HepG2 (cell line): ENCODE data around the gene CPEB4. TPM values are rescaled to one million over a fixed set of nuclear protein-coding genes. Genes with fewer than 3 reads are reported as not detected.
A peak's percentile ranks its signal among the peaks of the same experiment; 100 is the strongest.

Experiments used
- AGO1 ChIP-seq: fragments of 200-400 bp; formaldehyde crosslinking; IDR thresholded peaks from 2 replicates; pipeline ENCODE4 v1.6.1; 2017; ENCODE audit warnings: mild to moderate bottlenecking, low read depth, low read length, moderate library complexity; ENCODE audit not compliant: poor library complexity, severe bottlenecking
- CREB3 ChIP-seq: sonication (generic); formaldehyde crosslinking; IDR thresholded peaks from 2 replicates; pipeline ENCODE4 v1.5.0; 2020; ENCODE audit warnings: missing genetic modification reagents
- E2F2 ChIP-seq: sonication (generic); formaldehyde crosslinking; IDR thresholded peaks from 2 replicates; pipeline ENCODE4 v1.4.0; 2020; ENCODE audit warnings: missing genetic modification reagents, borderline replicate concordance
- FOXM1 ChIP-seq: sonication (generic); formaldehyde crosslinking; IDR thresholded peaks from 2 replicates; pipeline ENCODE4 v1.5.0; 2020; ENCODE audit warnings: missing genetic modification reagents
- KMT2B ChIP-seq: IDR thresholded peaks from 2 replicates; pipeline ENCODE4 v1.6.1; 2016; ENCODE audit warnings: missing genetic modification reagents, missing compliant biosample characterization
- NCOR1 ChIP-seq: fragments of 200-600 bp; sonication (generic); IDR thresholded peaks from 2 replicates; pipeline ENCODE4 v1.7.0; 2017; ENCODE audit warnings: antibody characterized with exemption, low read length, borderline replicate concordance
- NR1H2 ChIP-seq: sonication (generic); formaldehyde crosslinking; IDR thresholded peaks from 2 replicates; pipeline ENCODE4 v1.8.1; 2022; ENCODE audit warnings: low read depth, missing genetic modification reagents, borderline replicate concordance
- THAP7 ChIP-seq: sonication (generic); formaldehyde crosslinking; IDR thresholded peaks from 2 replicates; pipeline ENCODE4 v1.8.1; 2023; ENCODE audit warnings: mild to moderate bottlenecking, missing genetic modification reagents
- ZC3H13 ChIP-seq: sonication (generic); formaldehyde crosslinking; IDR thresholded peaks from 2 replicates; pipeline ENCODE4 v1.8.1; 2023; ENCODE audit warnings: mild to moderate bottlenecking, missing genetic modification reagents, moderate library complexity
- ZNF18 ChIP-seq: sonication (generic); formaldehyde crosslinking; IDR thresholded peaks from 2 replicates; pipeline ENCODE4 v1.8.0; 2022; ENCODE audit warnings: mild to moderate bottlenecking, missing genetic modification reagents; ENCODE audit not compliant: insufficient replicate concordance
- ZNF230 ChIP-seq: sonication (generic); formaldehyde crosslinking; IDR thresholded peaks from 2 replicates; pipeline ENCODE4 v1.4.0; 2020; ENCODE audit warnings: mild to moderate bottlenecking, missing genetic modification reagents
- ZNF235 ChIP-seq: sonication (generic); formaldehyde crosslinking; IDR thresholded peaks from 2 replicates; pipeline ENCODE4 v1.8.1; 2023; ENCODE audit warnings: mild to moderate bottlenecking, missing genetic modification reagents, borderline replicate concordance
- ZNF251 ChIP-seq: sonication (generic); formaldehyde crosslinking; IDR thresholded peaks from 2 replicates; pipeline ENCODE4 v1.9.0; 2021; ENCODE audit warnings: mild to moderate bottlenecking, missing genetic modification reagents
- ZNF589 ChIP-seq: sonication (generic); formaldehyde crosslinking; conservative IDR thresholded peaks from 2 replicates; pipeline ENCODE4 v1.8.0; 2022; ENCODE audit warnings: mild to moderate bottlenecking, moderate library complexity, missing genetic modification reagents
- polyA plus RNA-seq, 8 experiments: library from polyadenylated mRNA; depleted of rRNA in 3 of 8; stranded (reverse) in 7 of 8; unstranded in 1 of 8; fragments of >200 nt; fragmentation: Illumina TruSeq in 4 of 8; extraction: Trizol in 4 of 8; gene quantifications; 2 replicates each; pipeline versions ENCODE4 v1.2.1 to v1.2.3, GENCODE V29; 2011 to 2016; ENCODE audit warnings: low read depth in 4 of 8, missing spikeins in 1 of 8, mixed read lengths in 1 of 8; ENCODE audit not compliant: insufficient read depth in 1 of 8
- total RNA-seq, 5 experiments: library from RNA; depleted of rRNA; stranded (reverse); fragments of >200 nt; fragmentation: Illumina TruSeq; extraction: Trizol; gene quantifications; 2 replicates each; pipeline ENCODE4 v1.2.3, GENCODE V29; 2016; ENCODE audit warnings: low read depth in 1 of 5
- TF ChIP-seq, protein P1 (sequence below): sonication (generic); formaldehyde crosslinking; IDR thresholded peaks from 2 replicates; pipeline ENCODE4 v1.5.0; 2020; ENCODE audit warnings: mild to moderate bottlenecking, missing genetic modification reagents, moderate library complexity
- TF ChIP-seq, protein P2 (sequence below): sonication (generic); formaldehyde crosslinking; IDR thresholded peaks from 2 replicates; pipeline ENCODE4 v1.4.0; 2020; ENCODE audit warnings: mild to moderate bottlenecking, missing genetic modification reagents
- TF ChIP-seq, protein P3 (sequence below): sonication (generic); formaldehyde crosslinking; IDR thresholded peaks from 2 replicates; pipeline ENCODE4 v1.8.1; 2023; ENCODE audit warnings: missing genetic modification reagents, inconsistent platforms, borderline replicate concordance

Gene CPEB4
- total and polyA plus RNA-seq, 2 of the 13 experiments (the other 11 are each of a cell fraction or from before 2014, with no cell fraction given), result 7.7 to 26.7 TPM

DNA sequence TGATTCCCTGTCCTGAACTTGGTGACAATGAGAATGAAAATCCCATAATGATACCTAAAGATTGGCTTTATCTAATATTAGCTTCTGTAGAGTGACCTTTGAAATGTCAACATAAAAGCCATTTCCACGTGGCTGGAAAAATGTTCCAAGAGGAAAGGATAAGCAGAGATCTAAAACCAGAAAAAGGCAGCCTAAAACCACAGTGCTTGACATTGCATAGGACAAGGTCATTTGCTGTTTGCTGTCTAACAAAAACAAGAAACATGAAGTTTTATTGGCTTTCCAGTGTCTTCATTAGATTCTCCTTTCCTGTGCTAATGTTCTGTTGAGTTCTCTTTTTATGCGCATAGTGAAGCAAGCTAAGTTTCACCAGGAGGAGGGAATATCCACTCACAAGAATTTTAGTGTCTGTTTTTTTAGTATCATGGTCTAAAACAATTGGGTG lies 44.6 kb downstream of the CPEB4 start (continued):
- TF ChIP-seq, protein P1, sequence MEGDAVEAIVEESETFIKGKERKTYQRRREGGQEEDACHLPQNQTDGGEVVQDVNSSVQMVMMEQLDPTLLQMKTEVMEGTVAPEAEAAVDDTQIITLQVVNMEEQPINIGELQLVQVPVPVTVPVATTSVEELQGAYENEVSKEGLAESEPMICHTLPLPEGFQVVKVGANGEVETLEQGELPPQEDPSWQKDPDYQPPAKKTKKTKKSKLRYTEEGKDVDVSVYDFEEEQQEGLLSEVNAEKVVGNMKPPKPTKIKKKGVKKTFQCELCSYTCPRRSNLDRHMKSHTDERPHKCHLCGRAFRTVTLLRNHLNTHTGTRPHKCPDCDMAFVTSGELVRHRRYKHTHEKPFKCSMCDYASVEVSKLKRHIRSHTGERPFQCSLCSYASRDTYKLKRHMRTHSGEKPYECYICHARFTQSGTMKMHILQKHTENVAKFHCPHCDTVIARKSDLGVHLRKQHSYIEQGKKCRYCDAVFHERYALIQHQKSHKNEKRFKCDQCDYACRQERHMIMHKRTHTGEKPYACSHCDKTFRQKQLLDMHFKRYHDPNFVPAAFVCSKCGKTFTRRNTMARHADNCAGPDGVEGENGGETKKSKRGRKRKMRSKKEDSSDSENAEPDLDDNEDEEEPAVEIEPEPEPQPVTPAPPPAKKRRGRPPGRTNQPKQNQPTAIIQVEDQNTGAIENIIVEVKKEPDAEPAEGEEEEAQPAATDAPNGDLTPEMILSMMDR, result no peak
- no peak for TF ChIP-seq ZNF235 (CRISPR knock-in tag)
- TF ChIP-seq ZNF589 (CRISPR knock-in tag), result no peak
- TF ChIP-seq KMT2B (CRISPR knock-in tag), result peak; percentile 60
- TF ChIP-seq ZC3H13 (CRISPR knock-in tag), result no peak
- TF ChIP-seq FOXM1 (CRISPR knock-in tag), result no peak
- no peak for TF ChIP-seq CREB3
- TF ChIP-seq ZNF18 (CRISPR knock-in tag), result no peak
- TF ChIP-seq ZNF251 (CRISPR knock-in tag), result no peak
- TF ChIP-seq, protein P2, sequence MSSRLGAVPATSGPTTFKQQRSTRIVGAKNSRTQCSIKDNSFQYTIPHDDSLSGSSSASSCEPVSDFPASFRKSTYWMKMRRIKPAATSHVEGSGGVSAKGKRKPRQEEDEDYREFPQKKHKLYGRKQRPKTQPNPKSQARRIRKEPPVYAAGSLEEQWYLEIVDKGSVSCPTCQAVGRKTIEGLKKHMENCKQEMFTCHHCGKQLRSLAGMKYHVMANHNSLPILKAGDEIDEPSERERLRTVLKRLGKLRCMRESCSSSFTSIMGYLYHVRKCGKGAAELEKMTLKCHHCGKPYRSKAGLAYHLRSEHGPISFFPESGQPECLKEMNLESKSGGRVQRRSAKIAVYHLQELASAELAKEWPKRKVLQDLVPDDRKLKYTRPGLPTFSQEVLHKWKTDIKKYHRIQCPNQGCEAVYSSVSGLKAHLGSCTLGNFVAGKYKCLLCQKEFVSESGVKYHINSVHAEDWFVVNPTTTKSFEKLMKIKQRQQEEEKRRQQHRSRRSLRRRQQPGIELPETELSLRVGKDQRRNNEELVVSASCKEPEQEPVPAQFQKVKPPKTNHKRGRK (CRISPR knock-in tag), result no peak
- TF ChIP-seq NCOR1, result peak; percentile 78; the same call in 1 of the 2 replicates
- TF ChIP-seq AGO1, result no peak
- no peak for TF ChIP-seq NR1H2 (CRISPR knock-in tag)
- TF ChIP-seq, protein P3, sequence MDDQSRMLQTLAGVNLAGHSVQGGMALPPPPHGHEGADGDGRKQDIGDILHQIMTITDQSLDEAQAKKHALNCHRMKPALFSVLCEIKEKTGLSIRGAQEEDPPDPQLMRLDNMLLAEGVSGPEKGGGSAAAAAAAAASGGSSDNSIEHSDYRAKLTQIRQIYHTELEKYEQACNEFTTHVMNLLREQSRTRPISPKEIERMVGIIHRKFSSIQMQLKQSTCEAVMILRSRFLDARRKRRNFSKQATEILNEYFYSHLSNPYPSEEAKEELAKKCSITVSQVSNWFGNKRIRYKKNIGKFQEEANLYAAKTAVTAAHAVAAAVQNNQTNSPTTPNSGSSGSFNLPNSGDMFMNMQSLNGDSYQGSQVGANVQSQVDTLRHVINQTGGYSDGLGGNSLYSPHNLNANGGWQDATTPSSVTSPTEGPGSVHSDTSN, result no peak
- TF ChIP-seq E2F2 (CRISPR knock-in tag), result no peak
- no peak for TF ChIP-seq ZNF230 (CRISPR knock-in tag)
- TF ChIP-seq THAP7 (CRISPR knock-in tag), result no peak
